Muscle of back (tissue), 11 donors: ENCODE results near the gene COL23A1. TPM values are rescaled to one million over a fixed set of nuclear protein-coding genes. Genes with fewer than 3 reads are reported as not detected.
"Not testable (repeated sequence)": the region's sequence is repeated elsewhere in the genome, so short reads cannot be mapped to it uniquely, and the experiment has no call there.

Source experiments
- DNase-seq, 3 donors: peaks; one replicate each; pipeline versions ENCODE4 v3.0.0 to v3.0.0-alpha.2; 2013
- polyA plus RNA-seq, 10 donors: library from polyadenylated mRNA; unstranded; fragments of 120-200 nt; gene quantifications; one replicate each; pipeline ENCODE4 v1.2.1, GENCODE V29; 2013; ENCODE audit not compliant: insufficient read length in 10 of 10

COL23A1 gene
- polyA plus RNA-seq, 10 donors: 0.67 to 13.2 (median 4.5) TPM

DNA sequence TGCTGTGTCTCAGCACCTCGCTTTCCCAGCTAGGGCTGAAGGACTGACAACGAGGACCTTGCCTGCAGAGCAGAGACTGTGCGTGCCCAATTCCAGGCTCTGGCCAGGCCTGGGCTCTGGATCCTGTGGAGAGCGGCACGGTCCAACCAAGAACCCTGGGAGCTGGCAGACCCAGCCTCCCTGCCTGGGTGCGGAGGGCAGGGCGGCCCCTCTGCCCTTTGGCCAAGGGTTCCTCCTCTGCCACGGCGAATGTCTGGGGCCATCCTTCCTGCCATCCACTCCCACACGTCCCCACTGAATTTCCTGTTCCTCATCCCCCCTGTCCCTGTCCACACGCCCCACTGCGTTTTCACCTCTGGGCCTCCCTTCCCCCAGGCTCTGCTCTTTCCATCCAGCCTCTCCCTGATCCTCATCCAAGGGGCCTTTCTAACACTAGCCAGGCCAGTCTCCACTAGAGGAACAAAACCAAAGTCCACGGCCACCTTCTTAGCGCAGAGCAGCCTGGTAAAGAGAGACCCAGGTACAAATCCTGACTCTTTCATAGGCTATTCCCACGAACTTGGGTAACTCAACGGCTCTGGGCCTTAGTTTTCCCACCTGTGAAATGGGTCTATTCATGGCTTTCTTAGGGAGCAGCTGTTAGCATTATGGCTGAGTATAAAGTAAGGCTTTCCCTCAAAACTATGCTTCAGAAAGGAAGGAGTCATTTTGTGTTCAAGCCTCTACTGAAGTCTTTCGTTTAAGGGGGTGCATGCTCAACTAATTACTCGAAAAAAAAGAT lies 262.1 kb downstream of the COL23A1 start:
- DNase-seq: no peak

DNA sequence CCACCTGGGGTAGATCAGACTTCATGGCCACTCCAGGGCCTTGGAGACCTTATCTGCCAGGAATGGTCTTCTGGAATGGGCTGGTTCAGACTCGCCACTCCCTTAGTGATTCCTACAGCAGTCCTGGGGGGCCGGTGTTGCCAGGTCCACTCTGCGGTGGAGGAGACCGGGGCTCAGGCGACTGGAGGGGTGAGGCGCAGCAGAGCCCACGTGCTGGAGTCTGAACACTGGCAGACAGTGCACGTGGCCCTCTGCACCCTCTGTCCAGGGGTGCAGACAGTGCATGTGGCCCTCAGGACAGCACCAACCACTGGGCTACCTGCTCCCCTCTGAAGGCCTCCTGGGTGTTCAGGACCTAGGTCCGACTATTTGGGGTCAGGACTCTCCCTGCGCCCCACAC lies 262.7 kb downstream of the COL23A1 start:
- DNase-seq: no peak

DNA sequence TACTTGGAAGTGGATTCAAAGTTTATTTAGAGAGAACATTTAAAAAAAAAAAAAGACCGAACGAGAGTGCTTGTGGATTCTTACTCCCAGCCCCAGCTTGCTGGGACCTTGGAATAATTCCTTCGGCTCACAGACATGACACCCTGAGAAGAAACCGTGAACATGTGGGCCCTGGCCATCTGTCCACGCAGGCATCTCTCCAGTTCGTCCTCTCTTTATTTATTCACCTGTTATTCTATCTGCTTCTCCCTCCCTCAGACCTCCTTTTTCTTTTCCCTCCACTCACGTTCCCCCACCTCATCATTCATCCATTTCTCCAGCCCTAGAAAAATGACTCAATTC lies 263.8 kb downstream of the COL23A1 start:
- no peak for DNase-seq

DNA sequence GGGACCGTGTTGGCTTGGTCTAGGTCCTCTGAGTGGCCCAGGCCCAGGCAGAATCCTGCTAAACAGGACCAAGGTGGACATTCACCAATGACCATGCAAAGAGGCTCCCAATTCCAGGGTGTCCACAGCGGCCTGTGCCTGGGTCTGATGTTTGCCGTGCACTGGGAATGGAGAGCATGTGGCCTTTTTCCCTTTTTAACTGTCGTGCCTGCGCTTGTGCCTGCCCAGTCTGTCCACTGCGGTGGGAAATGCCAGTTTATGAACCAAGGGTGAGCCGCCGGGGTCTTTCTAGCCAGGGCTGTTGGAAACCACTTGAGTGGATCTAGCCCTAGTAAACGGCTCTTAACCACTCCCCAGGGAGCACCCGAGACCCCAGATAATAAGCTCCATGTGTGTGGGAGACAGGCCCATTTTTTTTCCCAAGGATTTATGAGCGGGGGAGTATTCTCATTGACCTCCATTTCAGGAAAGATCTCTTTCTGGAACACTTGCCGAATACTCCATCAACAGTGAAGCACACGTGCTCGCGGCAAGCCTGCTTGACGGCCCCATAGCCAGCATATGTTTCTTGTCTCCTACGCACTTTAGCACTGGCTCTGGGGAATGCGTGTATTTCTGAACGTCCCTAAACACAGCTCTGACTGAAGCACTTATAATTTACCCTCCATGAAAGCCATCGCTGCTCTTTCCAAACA lies 264.4 kb downstream of the COL23A1 start:
- DNase-seq: peak; percentile 40 to 90 (median 65)

DNA sequence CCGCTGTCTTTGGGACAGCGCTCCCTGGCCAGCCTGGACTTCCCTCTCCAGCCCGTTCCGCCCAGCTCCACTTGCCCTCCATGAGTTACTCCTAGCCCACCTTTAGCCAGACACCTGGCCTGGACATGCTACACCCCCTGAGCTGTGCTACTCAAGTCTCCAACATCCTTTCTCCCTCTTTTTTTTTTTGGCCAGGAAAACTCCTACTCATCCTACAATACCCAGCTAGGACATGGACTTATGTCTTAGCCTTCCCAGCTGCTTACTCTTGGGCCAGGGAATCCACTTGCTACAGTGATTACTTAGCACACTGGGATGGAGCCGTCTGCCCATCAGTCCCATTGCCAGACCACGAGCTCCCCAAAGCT lies 264.9 kb downstream of the COL23A1 start:
- no peak for DNase-seq

DNA sequence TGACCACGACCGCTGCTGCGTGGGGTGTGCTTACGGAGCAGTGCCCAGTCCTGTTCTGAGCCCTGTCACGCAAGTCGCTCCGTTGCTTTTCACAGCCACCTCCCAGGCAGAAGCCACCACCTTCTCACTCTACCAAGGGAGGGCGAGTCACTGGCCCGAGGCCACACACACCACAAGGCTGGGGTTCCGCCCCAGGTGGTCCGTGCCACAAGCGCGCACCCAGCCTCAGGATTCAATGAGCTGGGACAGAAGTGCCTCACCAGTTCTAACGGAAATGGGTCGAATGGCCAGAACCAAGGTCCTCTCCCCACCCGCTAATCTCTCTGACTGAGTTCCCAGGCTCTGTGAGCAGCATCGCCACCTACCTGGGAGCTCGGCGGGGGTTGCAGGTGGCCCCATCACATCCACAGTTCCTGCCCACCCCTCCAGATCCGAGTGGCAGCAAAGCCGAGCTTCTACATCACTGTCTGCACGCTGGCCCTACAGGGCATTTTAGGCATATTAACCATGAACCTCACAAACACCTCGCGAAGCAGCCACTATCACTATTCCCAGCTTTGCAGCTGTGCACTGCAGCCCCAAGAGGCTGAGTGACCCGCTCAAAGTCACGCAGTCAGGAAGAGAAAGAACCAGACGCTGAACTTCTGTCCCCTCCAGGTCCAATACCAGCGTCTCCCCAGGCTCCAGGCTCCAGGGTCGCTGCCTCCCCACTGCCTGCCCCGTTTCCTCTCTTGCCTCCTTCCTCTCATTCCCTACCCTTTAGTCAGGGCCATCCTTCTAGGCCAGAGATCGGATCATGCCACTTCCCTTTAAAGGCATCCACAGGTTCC lies 265.5 kb downstream of the COL23A1 start:
- DNase-seq: no peak

DNA sequence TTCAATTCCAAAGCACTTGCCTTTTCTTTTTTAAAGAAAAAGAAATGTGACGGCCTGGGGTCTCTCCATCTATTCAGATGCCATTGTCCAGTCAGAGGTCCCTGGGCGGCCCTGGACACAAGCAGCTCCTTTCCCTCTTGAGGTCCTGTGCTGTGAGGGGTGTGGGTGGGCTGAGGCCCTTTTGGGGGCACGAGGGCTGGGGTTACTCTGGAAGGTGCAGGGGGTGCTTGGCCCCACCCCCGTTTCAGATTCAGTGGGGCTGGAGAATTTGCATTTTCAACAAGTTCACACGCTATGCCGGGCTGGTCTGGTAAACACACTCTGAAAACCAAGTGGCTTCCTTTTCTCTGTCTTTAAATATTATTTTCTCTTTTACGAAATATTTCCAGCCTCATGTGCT lies 266.2 kb downstream of the COL23A1 start:
- no peak for DNase-seq

DNA sequence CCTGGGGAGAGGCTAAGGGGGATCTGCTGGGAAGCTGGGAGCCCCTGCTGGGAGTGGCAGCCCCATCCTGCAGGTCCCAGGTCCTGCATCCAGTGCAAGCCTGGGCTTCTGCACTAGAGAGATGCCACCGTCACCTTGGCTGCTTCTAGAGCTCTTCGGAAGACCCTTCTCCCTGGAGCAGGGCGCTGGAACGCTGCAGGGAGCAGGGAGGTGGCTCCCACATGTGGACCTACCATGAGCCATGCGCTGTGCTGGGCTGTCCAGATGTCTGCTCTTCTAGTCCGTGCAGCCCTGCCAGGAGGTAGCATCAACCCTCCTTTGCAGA lies 266.7 kb downstream of the COL23A1 start:
- no peak for DNase-seq

DNA sequence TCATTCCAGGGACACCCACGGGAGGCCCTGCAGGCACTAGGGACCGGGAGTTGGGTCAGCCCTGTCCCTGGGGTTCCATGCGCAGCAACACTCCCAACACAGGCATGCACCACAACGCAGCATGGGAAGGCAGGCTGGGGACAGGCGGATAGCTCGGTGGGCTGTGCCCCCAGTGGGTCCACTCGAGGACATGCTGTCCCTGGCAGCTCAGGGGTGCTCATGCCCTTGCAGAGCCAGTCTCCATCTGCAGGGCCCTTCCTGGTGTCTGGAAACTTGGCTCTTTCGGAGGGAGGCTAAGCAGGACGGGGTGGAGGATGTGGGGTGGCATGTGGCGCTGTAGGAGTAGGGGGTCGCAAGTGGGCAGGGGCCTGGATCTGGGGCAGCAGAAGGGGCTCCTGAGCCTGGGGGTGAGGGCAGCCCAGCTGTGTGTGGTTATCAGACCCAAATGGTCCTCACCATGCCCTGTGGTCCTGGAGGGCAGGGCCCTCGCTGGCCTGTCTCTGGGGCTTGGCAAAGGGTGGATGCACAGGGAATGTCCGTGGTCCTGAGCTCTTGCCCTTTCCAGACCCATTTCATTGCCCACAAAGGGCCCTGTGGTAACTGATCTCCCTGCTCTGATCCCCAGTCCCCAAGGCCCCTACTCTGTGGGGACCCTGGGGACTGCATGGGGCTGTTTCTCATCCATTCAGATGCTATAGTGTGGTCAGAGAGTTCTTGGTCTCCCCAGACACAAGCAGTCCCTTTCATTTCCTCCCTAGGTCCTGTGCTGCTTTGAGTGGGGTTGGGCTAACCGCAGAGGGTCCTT lies 267.3 kb downstream of the COL23A1 start:
- DNase-seq: no peak

DNA sequence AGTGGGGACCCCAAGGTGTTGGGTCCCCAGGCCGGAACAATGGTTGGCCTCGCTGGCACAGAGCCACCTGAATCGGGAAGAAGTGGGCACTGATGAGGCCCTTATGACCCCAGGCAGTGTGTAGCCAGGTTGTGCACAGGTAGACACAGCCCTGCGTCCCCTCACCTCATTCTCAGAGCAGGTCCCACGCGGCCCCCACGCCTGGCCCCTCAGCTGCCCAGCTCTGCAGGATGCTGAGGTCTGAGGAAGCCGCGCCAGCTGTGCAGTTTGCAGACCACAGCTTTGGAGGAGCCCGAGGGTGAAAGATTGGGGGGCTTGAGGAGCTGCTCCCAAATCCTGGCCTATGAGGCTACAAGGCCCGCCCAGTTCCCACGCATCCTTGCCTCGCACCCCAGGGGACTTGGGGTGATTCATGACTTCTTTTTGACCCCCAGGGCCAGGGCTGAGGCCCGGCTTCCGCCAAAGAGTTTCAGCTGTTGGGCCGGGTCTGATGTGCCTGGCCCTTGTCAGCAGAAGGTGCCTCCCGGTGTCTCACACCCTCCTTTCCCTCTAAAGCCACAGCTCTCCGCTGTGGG lies 269.8 kb downstream of the COL23A1 start:
- DNase-seq: no peak

DNA sequence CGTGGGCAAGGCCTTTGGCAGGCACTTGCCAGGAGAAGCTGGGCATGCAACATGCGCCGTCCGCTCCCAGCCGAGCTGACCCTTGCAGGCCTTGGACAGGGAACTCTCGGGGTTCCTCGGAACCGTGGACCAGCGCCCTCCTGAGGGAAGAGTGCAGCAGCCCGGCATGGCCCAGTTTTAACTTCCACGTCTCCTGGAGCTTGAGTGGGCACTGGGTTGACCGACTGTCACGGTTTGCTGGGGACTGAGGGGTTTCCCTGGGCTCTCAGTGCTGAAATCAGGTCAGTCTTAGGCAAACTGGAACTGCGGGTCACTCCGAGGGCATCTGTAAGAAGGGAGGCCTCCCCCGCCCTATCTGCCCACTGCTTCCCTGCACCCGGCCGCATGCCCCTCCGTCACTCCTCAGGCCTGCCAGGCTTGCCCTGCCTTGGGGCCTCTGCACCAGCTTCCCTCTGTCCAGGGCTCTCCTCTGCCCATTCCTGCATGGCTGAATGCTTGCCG lies 270.6 kb downstream of the COL23A1 start:
- no peak for DNase-seq

DNA sequence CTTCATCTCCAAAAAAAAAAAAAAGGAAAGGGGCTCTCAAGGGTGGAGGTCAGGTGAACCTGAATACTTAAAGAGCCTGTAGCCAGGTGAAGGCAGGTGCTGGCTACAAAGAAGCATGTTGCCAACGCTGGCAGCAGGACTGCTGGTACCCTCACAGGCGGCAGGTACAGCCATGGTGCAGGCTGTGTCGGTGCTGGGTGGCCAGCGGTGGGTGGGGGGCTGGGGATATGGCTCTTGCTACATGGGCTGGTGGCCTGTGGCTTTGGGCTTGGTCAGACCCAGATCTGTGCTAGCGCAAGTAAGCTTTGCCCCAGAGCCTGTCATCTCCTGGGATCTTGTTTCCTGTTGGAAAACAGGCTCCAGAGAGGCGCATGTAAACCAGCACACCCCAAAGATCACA lies 271.3 kb downstream of the COL23A1 start:
- DNase-seq: no peak

DNA sequence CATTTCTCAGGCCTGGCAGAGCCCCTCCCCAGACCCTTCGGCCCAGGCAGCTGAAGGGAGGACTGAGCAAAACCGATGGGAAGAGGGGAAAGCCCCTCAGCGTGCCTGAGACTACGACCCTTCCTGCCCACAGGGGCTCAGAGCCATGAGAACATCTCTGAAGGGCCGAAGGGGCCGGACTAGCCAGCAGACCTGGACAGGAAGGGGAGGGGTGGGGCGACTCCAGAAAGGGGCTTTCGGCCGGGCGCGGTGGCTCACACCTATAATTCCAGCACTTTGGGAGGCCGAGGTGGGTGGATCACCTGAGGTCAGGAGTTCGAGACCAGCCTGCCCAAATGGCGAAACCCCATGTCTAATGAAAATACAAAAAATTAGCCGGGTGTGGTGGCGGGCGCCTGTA lies 271.8 kb downstream of the COL23A1 start:
- DNase-seq: no peak

DNA sequence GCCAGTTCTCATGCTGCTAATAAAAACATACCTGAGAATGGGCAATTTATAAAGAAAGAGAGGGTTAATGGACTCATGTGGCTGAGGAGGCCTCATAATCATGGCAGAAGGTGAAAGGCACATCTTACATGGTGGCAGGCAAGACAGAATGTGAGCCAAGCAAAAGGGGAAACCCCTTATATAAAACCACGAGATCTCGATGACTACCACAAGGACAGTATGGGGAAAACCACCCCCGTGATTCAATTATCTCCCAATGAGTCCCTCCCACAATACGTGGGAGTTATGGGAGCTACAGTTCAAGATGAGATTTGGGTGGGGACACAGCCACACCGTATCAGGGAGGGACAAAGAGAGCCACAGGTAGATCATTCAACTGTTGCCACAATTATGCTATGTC lies 272.5 kb downstream of the COL23A1 start:
- DNase-seq: not testable (repeated sequence)

DNA sequence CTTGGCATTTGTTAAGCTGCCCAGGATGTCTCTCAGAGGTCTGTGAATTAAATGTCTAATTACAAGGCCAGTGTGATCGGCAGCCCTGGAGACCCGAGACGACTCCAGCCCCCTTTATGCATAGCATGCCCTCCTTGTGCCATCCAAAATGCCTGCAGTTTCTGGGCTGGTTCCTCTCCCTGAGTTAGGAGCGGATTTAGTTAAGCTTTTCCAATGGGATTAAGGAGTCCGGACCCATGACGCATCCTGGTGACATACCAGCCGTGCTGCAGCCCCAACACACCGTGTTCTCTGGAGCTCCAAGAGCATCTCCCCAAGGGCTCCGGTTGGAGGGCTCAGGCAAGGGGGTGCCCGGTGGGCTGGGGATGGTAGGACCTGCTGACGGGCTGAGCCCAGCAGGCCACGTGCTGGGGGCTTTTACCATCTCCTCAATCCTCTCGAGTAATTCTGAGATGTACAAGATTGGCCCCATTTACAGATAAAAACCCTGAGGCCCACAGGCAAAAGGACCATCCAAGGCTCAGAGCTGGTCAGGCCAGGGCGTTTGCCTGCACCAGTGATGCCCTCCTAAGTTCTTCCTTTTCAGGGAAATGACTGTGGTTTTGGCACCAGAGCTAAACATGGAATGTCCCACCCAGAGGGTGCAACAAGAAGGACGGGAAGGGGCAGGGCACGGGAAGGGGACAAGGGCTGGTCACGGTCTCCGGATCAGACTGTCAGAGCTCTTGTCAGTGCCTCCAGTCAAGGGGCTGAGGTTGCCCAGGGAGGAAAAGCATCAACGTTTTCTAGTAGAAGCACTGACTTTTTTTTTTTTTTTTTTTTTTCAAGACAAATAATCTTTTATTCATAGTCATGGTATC lies 275.0 kb downstream of the COL23A1 start:
- no peak for DNase-seq

DNA sequence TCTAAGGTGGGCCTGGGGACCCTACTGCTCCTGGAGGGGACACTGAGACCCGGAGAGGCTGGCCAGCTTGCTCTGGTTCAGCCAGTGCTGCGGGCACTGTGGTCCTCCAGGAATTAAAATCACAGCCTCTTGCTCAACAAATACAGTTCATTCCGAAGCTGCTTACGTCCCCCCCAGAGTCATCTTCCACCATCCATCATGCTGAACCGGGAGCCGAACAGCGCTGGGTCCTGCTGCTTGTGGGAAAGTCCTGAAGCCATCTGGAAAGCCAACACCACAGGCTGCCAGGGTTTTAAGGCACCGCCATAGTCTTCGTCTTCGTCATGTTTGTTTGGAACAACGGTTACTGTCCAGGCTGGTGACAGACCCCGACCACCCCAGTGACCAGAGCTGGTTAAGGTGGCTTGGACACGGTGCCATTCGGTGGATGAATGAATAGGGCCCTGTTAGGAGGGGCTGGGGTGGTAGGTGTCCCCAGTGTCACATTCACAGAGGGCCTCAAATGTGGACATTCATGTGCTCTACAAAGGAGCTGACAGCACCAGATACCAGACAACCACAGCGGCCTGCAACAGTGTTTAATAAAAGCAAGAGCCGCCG lies 276.0 kb downstream of the COL23A1 start:
- no peak for DNase-seq

DNA sequence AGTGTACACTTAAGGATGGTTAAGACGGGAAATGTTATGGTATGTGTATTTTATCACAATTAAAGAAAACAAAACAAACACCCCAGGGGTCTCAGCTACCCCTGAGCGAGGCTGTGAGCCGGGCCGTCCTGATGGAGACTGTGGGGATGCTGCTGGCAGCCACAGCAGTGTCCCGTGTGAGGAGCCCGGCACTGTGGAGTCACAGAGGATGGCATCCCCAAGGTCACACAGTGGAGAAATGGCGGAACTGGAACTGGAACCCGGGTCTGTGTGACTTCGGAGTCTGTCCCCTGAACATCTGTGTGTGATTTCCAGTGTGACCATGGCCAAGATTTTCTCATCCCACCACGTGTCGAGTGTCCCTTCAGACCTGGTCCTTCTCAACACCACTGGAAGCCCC lies 276.9 kb downstream of the COL23A1 start:
- DNase-seq: no peak

DNA sequence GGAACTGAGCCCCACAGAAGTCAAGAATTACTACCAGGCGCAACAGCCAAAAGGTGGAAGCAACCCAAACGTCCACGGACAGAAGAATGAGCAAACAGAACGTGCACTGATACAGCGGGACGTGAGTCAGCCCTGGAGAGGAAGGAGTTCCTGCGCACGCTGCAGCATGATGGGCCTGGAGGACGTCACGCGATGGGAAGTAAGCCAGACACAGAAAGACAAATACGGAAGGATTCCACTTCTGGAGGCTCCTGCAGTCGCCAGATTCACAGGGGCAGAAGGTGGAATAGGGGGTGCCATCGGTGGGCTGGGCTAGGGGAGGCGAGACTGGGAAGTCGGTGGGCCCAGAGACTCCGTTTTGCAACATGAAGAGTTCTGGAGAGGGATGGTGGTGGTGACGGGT lies 277.3 kb downstream of the COL23A1 start:
- DNase-seq: peak in 1 of 3 donors; percentile 53

DNA sequence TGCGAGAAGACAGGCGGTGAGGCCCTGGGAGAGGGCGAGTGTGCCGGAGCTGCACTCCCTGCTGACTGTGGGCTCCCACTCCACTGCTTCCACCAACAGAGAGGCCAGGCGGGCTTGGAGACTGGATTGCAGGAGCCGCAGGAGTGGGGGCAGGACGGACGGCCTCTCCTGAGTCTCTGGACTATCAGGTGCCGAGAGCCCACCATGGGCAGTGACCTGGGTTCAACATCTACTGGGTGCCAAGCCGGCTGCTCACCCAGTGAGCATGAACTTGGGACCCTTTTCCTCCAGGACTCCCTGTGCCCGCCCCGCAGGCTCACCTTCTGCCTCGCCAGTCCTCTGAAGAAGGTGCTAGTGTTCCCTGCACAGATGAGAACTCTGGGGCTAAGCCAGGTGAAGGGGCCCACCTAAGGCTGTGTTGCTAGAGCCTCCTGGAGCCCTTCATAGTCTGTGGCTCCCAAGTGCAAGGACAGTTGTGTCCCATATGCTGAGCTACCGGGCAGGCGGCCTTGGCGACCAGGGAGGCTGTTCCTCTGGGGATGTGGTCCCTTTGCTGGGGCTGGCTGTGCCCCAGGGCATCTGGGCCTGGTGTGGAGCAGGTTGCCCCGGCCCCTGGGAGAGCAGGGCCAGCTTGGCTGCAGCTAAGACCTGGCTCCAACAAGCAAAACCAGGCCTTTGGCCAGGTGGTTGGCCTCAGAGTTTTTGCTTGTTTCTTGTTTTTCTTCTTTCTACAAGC lies 279.9 kb downstream of the COL23A1 start:
- DNase-seq: no peak
